22Rv1 (cell line): ENCODE data around the gene ATXN2L.
"Not testable (repeated sequence)": the region's sequence is repeated elsewhere in the genome, so short reads cannot be mapped to it uniquely, and the experiment has no call there.

ENCODE experiments used
- H3K27ac ChIP-seq: fragments of 450-650 bp; 2 replicates; pipeline ENCODE4 v1.5.1; 2017
- CTCF ChIP-seq: fragments of 450-650 bp; IDR thresholded peaks from 2 replicates; pipeline ENCODE4 v1.5.1; 2017; ENCODE audit warnings: mild to moderate bottlenecking
- ZFX ChIP-seq: fragments of 450-650 bp; IDR thresholded peaks from 2 replicates; pipeline ENCODE4 v1.6.1; 2017; ENCODE audit warnings: antibody characterized with exemption, borderline replicate concordance

ATXN2L gene

DNA sequence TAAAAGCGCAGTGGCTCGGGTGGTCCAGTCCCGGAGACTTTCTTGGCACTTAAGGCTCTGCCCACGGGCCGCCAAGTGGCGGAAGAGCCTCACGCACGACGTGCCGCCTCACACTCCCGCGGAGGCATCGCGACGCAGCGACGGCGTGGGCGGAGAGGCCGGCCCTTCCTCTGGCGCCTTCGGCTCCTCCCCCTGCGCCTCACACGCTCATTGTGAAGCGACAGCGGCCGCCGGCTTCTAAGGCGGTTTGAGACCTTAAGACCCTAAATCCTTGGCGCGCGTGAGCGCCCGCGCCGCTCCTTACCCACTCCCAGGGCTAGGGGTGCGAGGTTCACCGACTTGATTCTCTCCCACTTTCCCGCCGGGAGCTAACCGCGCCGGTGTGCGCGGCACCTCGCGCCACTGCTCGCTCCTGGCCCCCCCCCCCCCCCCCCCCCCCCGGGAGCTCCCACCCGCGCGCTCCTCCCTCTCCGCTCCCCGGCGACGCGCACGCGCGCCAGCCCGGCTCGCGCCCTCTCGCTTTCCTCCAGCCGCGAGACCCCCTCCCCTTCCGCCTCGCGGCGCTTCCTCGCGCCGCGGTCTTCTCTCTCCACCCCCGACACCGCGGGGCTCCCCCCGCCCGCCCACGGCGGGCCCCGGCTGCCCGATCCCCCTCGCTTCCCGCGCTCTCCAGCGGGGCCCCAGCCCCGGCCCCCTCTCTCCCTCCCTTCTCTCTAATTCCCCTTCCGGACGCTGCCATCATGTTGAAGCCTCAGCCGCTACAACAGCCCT is at the start of gene ATXN2L:
TSS of gene ATXN2L (plus strand) at position 480 of the 771 bp plus-strand sequence. CDS start at position 741, 261 bp downstream.
- peak within 1 kb of the TSS; percentile 96 for H3K27ac ChIP-seq
- TF ChIP-seq CTCF = no peak
- TF ChIP-seq ZFX = no peak

DNA sequence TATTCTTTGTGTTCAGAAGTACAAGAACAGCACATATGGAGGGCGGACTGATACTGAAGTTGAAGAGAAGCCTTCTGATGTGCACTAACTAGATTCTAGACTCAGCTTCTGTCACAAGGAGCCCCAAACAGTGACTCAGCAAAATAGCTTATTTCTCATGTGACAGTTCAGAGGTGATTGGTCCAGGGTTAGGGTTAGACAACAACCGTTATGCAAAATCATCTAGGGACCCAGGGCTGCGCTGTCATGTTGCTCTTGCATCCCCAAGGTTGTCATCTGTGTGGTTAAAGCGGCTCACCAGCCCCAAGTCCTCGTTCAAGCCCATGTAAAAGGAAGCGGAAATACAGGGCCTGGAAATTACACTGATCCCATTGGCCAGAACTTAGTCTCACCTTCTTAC is 41.1 kb upstream of the ATXN2L start:
- H3K27ac ChIP-seq = not testable (repeated sequence)

DNA sequence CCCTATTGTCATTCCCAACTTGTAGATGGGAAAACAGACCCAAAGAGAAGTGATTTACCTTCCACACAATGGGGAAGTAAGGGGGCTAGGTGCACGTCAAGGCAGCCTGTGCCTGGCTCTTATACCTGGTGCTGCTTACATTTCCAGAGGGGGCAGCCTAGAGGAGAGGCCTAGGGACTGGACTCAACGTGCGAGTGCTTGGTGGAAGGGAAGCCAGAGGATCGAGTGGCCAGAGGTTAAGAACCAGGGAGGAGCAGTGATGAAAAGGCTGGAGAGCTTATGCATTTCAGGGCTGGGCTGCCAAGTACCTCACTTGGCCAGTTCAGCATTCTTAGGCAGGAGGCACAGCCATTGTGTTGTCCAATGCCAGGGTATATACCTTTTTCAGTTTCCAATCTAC is 40.4 kb upstream of the ATXN2L start:
- not testable (repeated sequence) for H3K27ac ChIP-seq

GRCh38 chr16:28802235-28803019 is 20.4 kb upstream of the ATXN2L start:
- H3K27ac ChIP-seq = not testable (repeated sequence)

- not testable (repeated sequence) for H3K27ac ChIP-seq
Observed at GRCh38 chr16:28807445-28808120, 15.2 kb upstream of the ATXN2L start.

DNA sequence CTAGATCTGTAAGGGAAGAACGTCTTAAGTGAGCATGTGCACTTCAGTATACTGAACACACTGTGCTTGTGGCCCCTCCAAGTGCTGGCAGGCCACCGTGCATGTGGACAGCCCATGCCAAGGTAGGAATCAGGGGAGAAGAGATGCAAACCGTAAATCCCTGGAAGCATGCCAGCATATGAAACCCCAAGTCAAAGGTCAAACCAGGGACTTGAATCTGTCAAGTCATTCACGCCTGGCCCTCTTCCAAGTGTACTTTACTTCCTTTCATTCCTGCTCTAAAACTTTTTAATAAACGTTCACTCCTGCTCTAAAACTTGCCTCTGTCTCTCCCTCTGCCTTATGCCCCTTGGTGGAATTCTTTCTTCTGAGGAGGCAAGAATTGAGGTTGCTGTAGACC is 2.8 kb upstream of the ATXN2L start:
- TF ChIP-seq CTCF (no peak), ZFX (no peak)
- H3K27ac ChIP-seq = no peak overlapping the region

- not testable (repeated sequence) for H3K27ac ChIP-seq
Observed at GRCh38 chr16:28820546-28820945, 2.3 kb upstream of the ATXN2L start.

GRCh38 chr16:28821874-28822519 is 802 bp upstream of the ATXN2L start:
- peak overlapping the region; percentile 96 for H3K27ac ChIP-seq
- no peak for TF ChIP-seq ZFX
- TF ChIP-seq CTCF = no peak

- TF ChIP-seq ZFX (no peak), CTCF (no peak)
- H3K27ac ChIP-seq = peak overlapping the region; percentile 96
Observed at GRCh38 chr16:28823291-28823872, 583 bp downstream of the ATXN2L start.
